Activated CD4-positive, alpha-beta memory T cell treated with anti-CD3 and anti-CD28 coated beads for 36 hours (primary cell): Measurements from ENCODE around the gene SYMPK. TPM values are rescaled to one million over a fixed set of nuclear protein-coding genes. Genes with fewer than 3 reads are reported as not detected.
"Not testable (repeated sequence)": the region's sequence is repeated elsewhere in the genome, so short reads cannot be mapped to it uniquely, and the experiment has no call there.

Source experiments
- CTCF ChIA-PET: fragments of 350-600 bp; sonication (Branson Sonifier 250); formaldehyde crosslinking; loops from one replicate; lab custom pipeline; 2021; ENCODE audit warnings: antibody characterized with exemption, inconsistent platforms; lab: Charles Lee
- POLR2A ChIA-PET: fragments of 350-600 bp; sonication (Branson Sonifier 250); formaldehyde crosslinking; loops from one replicate; lab custom pipeline; 2021; ENCODE audit warnings: antibody characterized with exemption; lab: Charles Lee
- DNase-seq: peaks from one replicate; pipeline ENCODE4 v3.0.0-alpha.2; 2020
- H3K27ac Mint-ChIP-seq: one replicate; pipeline ENCODE4 v1.8.0; 2021; ENCODE audit warnings: mixed read lengths
- H3K27me3 Mint-ChIP-seq: one replicate; pipeline ENCODE4 v1.8.0; 2021; ENCODE audit warnings: mixed read lengths
- H3K36me3 Mint-ChIP-seq: one replicate; pipeline ENCODE4 v1.8.0; 2021; ENCODE audit warnings: mixed read lengths
- H3K4me1 Mint-ChIP-seq: one replicate; pipeline ENCODE4 v1.8.0; 2021; ENCODE audit warnings: low read depth, mixed read lengths
- H3K4me3 Mint-ChIP-seq: one replicate; pipeline ENCODE4 v1.8.0; 2021; ENCODE audit warnings: mild to moderate bottlenecking, mixed read lengths
- H3K9me3 Mint-ChIP-seq: one replicate; pipeline ENCODE4 v1.8.0; 2021; ENCODE audit warnings: mixed read lengths
- intact Hi-C: fragments of 100-400 bp; cut with micrococcal nuclease; formaldehyde crosslinking; loops from one replicate; pipeline ENCODE4 v1.15.1; 2023
- total RNA-seq, 2 experiments: library from RNA; stranded (reverse); gene quantifications; one replicate each; pipeline ENCODE4 v1.2.3, GENCODE V29; 2021

SYMPK gene
- total RNA-seq, 2 experiments from 2014 or later: 87.8 to 91.6 TPM

DNA sequence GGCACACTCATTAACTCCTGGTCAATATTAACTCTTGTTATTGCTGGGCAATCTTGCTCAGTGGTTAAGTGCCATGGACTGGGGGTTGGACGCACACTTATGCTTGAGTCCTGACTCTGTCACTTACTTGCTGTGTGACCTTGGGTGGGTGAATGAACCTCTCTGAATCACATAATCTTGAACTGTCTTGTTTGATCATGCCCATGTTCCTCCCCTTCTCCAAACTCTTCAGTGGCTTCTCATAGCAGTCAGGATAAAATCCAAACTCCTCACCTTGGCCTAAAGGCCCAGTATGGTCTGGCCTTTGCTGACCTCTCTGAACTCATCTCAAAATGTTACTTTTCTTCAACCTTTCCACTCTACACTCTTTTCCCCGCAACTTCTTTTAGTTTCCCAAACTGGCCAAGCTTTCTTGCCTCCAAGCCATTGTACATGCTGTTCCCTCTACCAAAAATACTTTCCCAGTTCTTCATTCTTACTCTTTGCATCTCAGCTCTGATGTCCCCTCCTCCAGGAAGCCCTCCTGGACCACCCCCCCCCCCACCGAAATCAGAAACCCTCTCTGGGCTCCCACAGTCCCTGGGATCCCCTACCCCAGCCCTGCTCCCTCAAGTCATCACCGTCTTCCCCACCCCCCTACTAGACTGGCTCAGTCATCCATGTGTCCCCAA is 37.1 kb upstream of the SYMPK start:
- no peak for DNase-seq
- Mint-ChIP-seq H3K4me3 (no peak overlapping the region), H3K36me3 (peaks cover 16% of the 10 kb centered on the region), H3K27ac (no peak overlapping the region), H3K27me3 (no peaks in the 10 kb centered on the region), H3K4me1 (peaks cover 7% of the 10 kb centered on the region), H3K9me3 (no peaks in the 10 kb centered on the region)
- POLR2A ChIA-PET: no interaction called here
- intact Hi-C loops: no loop called here
- CTCF ChIA-PET: interaction anchor here (1.1 to 3.7 kb wide), 3 partner anchors 15 to 37 kb away, joined by 3 to 28 read pairs (median 4); partner anchors contain the start of genes IRF2BP1 and SYMPK

- Mint-ChIP-seq H3K36me3 (peaks cover 16% of the 10 kb centered on the region), H3K27me3 (no peaks in the 10 kb centered on the region), H3K4me1 (peaks cover 7% of the 10 kb centered on the region), H3K4me3 (no peak overlapping the region), H3K9me3 (no peaks in the 10 kb centered on the region), H3K27ac (no peak overlapping the region)
- POLR2A ChIA-PET: no interaction called here
- CTCF ChIA-PET: no interaction called here
- intact Hi-C loops: no loop called here
- DNase-seq: no peak
Measured at GRCh38 chr19:45899253-45899652, 36.3 kb upstream of the SYMPK start.

DNA sequence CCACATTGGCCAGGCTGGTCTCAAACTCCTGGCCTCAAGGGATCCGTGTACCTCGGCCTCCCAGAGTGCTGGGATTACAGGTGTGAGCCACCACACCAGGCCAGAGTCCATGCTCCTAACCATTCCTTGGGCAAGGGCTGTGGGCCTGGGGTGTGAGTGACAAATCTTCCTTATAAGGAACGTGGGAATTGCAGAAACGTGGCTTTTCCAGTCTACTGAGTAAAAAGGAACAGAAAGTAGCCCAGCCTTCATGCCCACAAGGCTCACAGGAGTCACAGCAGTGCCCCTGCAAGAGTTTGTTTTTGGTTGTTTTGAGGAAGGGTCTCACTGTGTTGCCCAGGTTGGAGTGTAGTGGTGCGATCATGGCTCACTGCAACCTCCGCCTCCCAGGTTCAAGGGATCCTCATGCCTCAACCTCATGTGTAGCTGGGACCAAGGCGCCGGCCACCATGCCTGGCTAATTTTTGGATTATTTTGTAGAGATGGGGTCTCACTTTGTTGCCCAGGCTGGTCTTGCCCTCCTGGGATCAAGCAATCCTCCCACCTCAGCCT is 34.4 kb upstream of the SYMPK start:
- peaks cover 16% of the 10 kb centered on the region for H3K36me3 Mint-ChIP-seq
- no peak overlapping the region for H3K27ac Mint-ChIP-seq
- no peaks in the 10 kb centered on the region for H3K27me3 Mint-ChIP-seq
- ChIA-PET POLR2A (no interaction called here), CTCF (no interaction called here)
- DNase-seq: no peak
- H3K4me3 Mint-ChIP-seq: no peak overlapping the region
- H3K9me3 Mint-ChIP-seq: no peaks in the 10 kb centered on the region
- intact Hi-C loops: no loop called here
- peaks cover 9% of the 10 kb centered on the region for H3K4me1 Mint-ChIP-seq

DNA sequence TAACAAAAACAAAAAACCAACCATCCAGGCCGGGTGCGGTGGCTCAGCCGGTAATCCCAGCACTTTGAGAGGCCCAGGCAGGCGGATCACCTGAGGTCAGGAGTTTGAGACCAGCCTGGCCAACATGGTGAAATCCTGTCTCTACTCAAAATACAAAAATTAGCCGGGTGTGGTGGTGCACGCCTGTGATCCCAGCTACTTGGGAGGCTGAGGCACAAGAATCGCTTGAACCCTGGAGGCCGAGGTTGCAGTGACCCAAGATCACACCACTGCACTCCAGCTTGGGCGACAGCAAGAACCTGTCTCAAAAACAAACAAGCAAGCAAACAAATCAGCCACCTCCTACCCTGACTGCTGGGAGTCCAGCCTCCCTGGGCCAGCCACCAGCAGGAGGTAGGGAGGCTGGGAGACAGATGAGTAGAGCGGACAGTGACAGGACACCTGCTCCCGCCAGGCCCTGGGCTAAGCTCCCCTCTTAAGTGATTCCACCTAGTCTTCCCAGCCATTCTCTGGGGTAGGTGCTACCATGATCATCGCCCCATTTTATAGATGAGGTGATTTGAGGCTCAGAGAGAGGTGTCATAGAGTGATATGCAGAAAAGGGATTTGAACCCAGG is 33.1 kb upstream of the SYMPK start:
- DNase-seq, CTCF ChIA-PET, H3K9me3 Mint-ChIP-seq, H3K4me3 Mint-ChIP-seq, POLR2A ChIA-PET, H3K27ac Mint-ChIP-seq, intact Hi-C loops, H3K27me3 Mint-ChIP-seq, H3K4me1 Mint-ChIP-seq: not testable (repeated sequence)
- H3K36me3 Mint-ChIP-seq: peaks cover 16% of the 10 kb centered on the region

DNA sequence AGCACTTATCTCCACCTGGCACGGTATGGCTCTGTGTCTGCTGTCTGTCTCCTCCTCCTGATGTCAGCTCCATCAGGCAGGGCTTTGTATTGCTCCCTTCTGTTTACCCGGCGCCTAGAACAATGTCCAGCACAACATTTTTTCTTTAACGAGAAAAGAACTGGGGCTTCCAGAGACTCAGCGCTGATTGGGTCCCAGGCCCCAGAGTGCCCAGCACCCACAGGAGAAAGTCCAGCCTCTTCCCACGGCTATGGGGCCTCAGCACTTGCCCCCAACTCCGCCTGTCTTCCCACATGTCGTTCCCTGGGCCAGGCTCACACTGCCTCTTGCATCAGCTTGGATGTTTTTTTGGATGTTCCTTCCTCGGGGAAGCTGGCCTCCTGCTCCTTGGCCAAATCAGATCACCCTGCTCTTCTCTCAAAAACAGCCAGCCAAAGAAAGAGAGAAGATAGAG is 32.6 kb upstream of the SYMPK start:
- Mint-ChIP-seq H3K27me3 (no peaks in the 10 kb centered on the region), H3K9me3 (no peaks in the 10 kb centered on the region), H3K4me3 (no peak overlapping the region), H3K4me1 (peaks cover 5% of the 10 kb centered on the region), H3K36me3 (peaks cover 12% of the 10 kb centered on the region), H3K27ac (no peak overlapping the region)
- ChIA-PET POLR2A (no interaction called here), CTCF (no interaction called here)
- intact Hi-C loops: no loop called here
- no peak for DNase-seq

- Mint-ChIP-seq H3K27me3 (no peaks in the 10 kb centered on the region), H3K4me3 (no peak overlapping the region), H3K27ac (no peak overlapping the region), H3K4me1 (peaks cover 2% of the 10 kb centered on the region), H3K36me3 (peaks cover 5% of the 10 kb centered on the region), H3K9me3 (no peaks in the 10 kb centered on the region)
- intact Hi-C loops: no loop called here
- POLR2A ChIA-PET: no interaction called here
- CTCF ChIA-PET: no interaction called here
- no peak for DNase-seq
Measured at GRCh38 chr19:45890877-45891276, 27.9 kb upstream of the SYMPK start.

DNA sequence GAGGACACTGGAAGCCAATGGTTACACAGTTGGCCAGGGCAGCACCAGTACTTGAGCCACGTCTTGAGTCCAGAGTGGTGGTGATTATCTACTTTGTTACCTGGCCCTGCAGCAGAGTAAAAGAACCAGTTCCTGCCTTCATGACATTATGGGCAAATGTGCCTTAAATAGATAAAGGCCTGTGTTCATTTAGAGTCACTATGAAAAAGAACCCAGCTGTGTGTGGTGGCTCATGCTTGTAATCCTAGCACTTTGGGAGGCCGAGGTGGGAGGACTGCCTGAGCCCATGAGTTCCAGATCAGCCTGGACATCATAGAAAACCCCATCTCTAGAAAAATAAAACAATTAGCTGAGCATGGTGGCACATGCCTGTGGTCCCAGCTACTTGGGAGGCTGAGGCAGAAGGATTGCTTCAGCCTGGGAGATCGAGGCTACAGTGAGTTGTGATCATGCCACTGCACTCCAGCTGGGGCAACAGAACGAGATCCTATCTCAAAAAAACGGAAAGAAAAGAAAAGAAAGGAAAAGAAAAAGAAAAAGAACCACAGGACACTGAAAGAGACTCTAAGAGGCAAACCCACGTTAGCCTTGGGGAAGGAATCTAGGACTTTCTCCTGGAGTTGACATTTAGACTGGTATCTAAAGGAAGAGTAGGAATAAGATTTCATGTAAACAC is 26.4 kb upstream of the SYMPK start:
- ChIA-PET POLR2A (no interaction called here), CTCF (no interaction called here)
- Mint-ChIP-seq H3K9me3 (no peaks in the 10 kb centered on the region), H3K27me3 (no peaks in the 10 kb centered on the region), H3K4me3 (no peak overlapping the region), H3K36me3 (no peaks in the 10 kb centered on the region), H3K27ac (no peak overlapping the region), H3K4me1 (peaks cover 8% of the 10 kb centered on the region)
- no peak for DNase-seq
- intact Hi-C loops: no loop called here

GRCh38 chr19:45887200-45887710 is 24.3 kb upstream of the SYMPK start:
- H3K36me3 Mint-ChIP-seq: peaks cover 4% of the 10 kb centered on the region
- ChIA-PET POLR2A (interaction anchor here (2.6 to 3.5 kb wide), 2 partner anchors 15 to 23 kb away, joined by 16 to 25 read pairs; partner anchors contain the start of genes FOXA3 and MYPOP), CTCF (interaction anchor here (1.0 to 3.5 kb wide), 2 partner anchors 15 to 16 kb away, joined by 3 to 28 read pairs; partner anchors contain the start of gene MYPOP)
- peak overlapping the region; percentile 92 for H3K27ac Mint-ChIP-seq
- H3K27me3 Mint-ChIP-seq: no peaks in the 10 kb centered on the region
- H3K4me1 Mint-ChIP-seq: peaks cover 18% of the 10 kb centered on the region
- H3K9me3 Mint-ChIP-seq: no peaks in the 10 kb centered on the region
- no peak for DNase-seq
- intact Hi-C loops: no loop called here
- H3K4me3 Mint-ChIP-seq: peak overlapping the region; percentile 85

GRCh38 chr19:45886427-45887199 is 23.7 kb upstream of the SYMPK start:
- Mint-ChIP-seq H3K9me3 (no peaks in the 10 kb centered on the region), H3K4me3 (peak overlapping the region; percentile 85), H3K4me1 (peaks cover 22% of the 10 kb centered on the region), H3K36me3 (peaks cover 4% of the 10 kb centered on the region), H3K27ac (peak overlapping the region; percentile 92), H3K27me3 (no peaks in the 10 kb centered on the region)
- DNase-seq: peak; percentile 95
- ChIA-PET CTCF (interaction anchor here (0.6 to 5.7 kb wide), 9 partner anchors 15 to 631 kb away, joined by 3 to 106 read pairs (median 4); partner anchors contain the start of genes CCDC61, FOXA3, MYPOP and SIX5), POLR2A (interaction anchor here (0.6 to 3.5 kb wide), 8 partner anchors 16 to 1134 kb away, joined by 3 to 25 read pairs (median 3); partner anchors contain the start of genes FOXA3, MYPOP and SIX5)
- intact Hi-C loops: loop anchor here (1.0 kb wide), 5 partner anchors 16 to 379 kb away; partner anchors contain the start of genes CCDC61, MYPOP, SYMPK and VASP

- Mint-ChIP-seq H3K4me3 (peak within 1 kb of the TSS; percentile 85), H3K9me3 (no peaks in the 10 kb centered on the region), H3K36me3 (peaks cover 4% of the 10 kb centered on the region), H3K27ac (peak within 1 kb of the TSS; percentile 92), H3K4me1 (peaks cover 28% of the 10 kb centered on the region), H3K27me3 (peaks cover 1% of the 10 kb centered on the region)
- intact Hi-C loops: loop anchor here (1.0 kb wide), 6 partner anchors 17 to 378 kb away; partner anchors contain the start of genes CCDC61, MYPOP, SIX5 and SYMPK
- ChIA-PET POLR2A (interaction anchor here (0.6 to 3.5 kb wide), 8 partner anchors 17 to 1133 kb away, joined by 3 to 25 read pairs (median 3); partner anchors contain the start of genes FOXA3, MYPOP and SIX5), CTCF (interaction anchor here (0.6 to 5.7 kb wide), 9 partner anchors 16 to 632 kb away, joined by 3 to 106 read pairs (median 4); partner anchors contain the start of genes CCDC61, FOXA3, MYPOP and SIX5)
- DNase-seq: peak; percentile 93
Measured at GRCh38 chr19:45885556-45886426, 22.8 kb upstream of the SYMPK start, which contains the start of gene IRF2BP1. TSS of gene IRF2BP1 (minus strand) at chr19:45886141. CDS start at chr19:45885774, 367 bp downstream.
